HL-60/S4 treated with phorbol 12-myristate 13-acetate at 8.2 ng/mL for 4 days and 3 days (cell line): ENCODE data around the gene BMAL2.

Source experiments
- in situ Hi-C: fragments of 300-500 bp; cut with MboI; formaldehyde crosslinking; loops from 2 replicates; pipeline ENCODE4 v1.15.0; 2022; ENCODE audit warnings: low sequenced_read_pairs

BMAL2 gene

GRCh38 chr12:27316947-27317346, 15.7 kb upstream of the BMAL2 start:
- in situ Hi-C loops, result no loop called here

- in situ Hi-C loops, result no loop called here
Observed at GRCh38 chr12:27319409-27319808, 13.2 kb upstream of the BMAL2 start.

GRCh38 chr12:27319848-27320247, 12.8 kb upstream of the BMAL2 start:
- in situ Hi-C loops, result no loop called here

GRCh38 chr12:27324530-27324929, 8.1 kb upstream of the BMAL2 start:
- in situ Hi-C loops, result no loop called here

- in situ Hi-C loops, result no loop called here
Observed at GRCh38 chr12:27330846-27331245, 1.8 kb upstream of the BMAL2 start.

- in situ Hi-C loops, result no loop called here
Observed at GRCh38 chr12:27331291-27331926, 1.2 kb upstream of the BMAL2 start.

- in situ Hi-C loops, result no loop called here
Observed at GRCh38 chr12:27331927-27332324, 710 bp upstream of the BMAL2 start.

GRCh38 chr12:27332407-27332713, 276 bp upstream of the BMAL2 start:
- in situ Hi-C loops, result no loop called here

DNA sequence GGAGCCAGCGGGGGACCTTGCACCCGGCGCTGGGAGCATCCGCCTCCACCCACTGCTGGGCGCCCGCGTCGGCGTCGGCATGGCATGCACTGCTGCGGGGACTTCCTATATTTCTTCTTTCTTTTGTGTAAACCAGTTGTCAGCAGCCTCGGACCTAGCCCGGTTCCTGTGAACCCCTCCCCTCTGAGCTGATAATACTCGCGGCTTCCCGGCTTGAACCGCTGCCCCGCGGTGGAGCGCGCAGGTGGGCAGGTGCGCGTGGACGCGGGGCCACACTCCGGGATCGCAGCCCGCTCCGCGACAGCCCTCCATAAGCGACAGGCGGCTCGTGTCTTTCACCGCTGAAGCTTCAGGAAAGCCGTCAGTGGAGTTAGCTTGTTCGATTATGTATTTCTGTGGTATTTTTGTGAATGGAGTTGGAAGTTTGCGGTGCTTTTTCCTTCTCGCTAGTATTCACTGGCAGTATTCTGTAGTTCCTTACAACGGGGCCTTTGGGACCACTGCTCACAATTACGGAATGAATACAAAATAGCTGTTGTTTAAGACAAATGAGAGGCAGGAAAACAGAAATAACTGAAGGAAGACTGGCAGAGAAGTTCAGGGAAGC, 870 bp downstream of the BMAL2 start:
- in situ Hi-C loops, result no loop called here

DNA sequence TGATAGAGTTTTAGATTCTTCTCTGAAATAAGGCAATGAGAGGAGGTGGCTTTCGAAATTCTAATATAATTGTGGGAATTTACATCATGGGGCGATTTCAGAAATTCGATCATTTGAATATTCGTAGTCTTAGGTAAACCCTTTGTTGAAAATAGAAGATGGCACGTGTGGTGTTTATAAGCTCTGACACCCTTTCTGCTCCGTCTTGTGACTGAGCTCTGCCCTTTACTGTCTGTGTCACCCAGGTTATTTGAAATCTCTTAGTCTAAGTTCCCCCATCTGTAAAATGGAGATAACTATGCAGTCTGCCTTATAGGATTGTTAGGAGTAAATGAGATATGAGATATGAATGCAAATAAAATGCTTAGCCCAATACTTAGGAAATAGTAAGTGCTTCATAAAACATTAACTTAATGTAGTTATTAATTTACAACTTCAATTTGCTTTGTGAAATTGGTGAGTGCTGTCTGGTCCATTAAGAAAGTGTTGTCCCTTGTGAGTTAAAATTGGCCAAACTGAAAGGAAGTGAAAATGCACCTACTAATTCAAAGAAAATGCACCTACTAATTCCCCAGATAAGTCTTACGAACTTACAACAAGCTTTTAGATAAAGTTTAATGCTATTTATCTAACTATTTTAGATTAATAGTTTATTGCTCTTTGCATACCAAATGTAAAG, 1.5 kb downstream of the BMAL2 start:
- in situ Hi-C loops, result no loop called here

GRCh38 chr12:27334721-27335082, 2.1 kb downstream of the BMAL2 start:
- in situ Hi-C loops, result no loop called here

- in situ Hi-C loops, result no loop called here
Observed at GRCh38 chr12:27335364-27336281, 3.0 kb downstream of the BMAL2 start.

DNA sequence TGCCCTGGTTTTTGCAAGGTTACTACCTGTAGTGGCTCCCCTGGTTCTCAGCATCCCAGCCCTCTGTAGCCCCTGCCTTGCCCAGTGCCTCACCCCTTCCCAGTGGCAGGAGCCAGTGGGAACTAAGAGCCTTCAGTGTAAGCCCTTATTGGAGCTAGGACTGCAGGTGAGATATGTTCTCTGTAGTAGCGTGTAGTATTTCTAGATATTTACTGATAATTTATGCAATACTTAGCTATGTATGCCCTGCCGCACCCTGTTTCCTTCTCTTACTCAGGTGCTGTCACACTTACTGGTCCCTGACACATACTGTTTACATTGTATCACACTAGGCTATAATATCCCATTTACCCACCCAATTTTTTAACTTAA, 3.6 kb downstream of the BMAL2 start:
- in situ Hi-C loops, result no loop called here

GRCh38 chr12:27337376-27337775, 4.7 kb downstream of the BMAL2 start:
- in situ Hi-C loops, result no loop called here

GRCh38 chr12:27338473-27338872, 5.8 kb downstream of the BMAL2 start:
- in situ Hi-C loops, result no loop called here

DNA sequence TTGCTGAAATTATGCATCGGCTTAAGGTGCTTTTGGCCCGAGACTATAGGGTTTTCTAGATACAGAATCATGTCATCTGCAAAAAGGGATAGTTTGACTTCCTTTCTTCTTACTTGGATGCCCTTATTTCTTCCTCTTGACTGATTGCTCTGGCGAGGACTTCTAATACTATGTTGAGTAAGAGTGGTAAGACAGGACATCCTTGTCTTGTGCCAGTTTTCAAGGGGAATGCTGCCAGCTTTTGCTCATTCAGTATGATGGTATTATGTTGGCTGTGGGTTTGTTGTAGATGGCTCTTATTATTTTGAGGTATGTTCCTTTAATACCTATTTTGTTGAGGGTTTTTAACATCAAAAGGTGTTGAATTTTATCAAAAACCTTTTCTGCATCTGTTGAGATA, 8.3 kb downstream of the BMAL2 start:
- in situ Hi-C loops, result no loop called here

- in situ Hi-C loops, result no loop called here
Observed at GRCh38 chr12:27342536-27342935, 9.9 kb downstream of the BMAL2 start.

DNA sequence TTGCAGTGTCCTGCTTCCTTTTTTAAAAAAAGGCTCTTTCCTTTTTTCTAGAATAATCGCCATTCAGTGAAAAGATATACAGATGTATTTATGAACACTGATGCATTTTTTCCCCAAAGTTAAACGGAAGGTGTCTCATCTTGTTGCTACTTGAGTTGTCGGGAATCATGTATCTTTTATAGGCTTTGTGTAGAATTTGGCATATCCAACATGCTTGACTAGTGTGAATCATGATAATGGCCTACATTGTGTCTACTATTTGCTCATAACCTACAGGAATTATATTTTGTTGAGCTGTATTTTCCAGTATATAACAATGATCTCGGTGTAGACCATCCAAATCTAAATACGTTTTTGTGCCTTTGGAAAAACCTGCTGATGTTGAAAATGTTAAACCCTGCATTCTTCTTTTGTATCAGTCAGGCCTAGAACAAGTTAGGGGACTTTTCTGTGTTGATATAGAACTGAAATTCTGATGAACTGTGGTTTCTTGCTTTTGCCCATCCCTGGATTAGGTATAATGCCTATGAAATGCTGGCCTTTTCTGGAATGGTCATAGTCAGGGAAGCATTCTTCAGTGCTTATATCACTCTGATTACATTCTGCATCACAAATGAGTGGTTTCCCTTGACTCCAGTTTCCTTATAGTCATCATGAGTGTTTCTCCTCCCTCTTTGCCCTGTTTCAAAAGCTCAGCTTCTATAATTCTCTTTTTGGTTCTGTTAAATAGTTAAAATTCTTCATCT, 10.8 kb downstream of the BMAL2 start:
- in situ Hi-C loops, result no loop called here

DNA sequence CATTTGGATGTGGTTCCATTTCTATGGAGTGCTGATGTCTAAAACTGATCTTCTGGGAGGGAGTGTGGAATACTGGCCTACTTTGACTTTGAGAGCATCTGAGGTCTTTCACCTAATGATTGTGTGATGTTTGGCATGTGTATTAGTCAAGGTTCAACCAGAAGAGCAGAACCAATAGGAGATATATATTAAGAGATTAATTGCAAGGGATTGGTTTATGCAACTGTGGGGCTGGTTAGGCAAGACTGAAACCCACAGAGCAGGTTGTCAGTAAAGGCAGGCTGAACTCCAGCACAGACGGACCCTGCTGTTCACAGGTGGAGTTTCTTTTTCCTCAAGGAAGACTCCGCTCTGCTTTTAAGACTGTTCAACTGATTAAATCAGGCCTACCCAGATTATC, 11.6 kb downstream of the BMAL2 start:
- in situ Hi-C loops, result no loop called here

GRCh38 chr12:27344760-27345159, 12.1 kb downstream of the BMAL2 start:
- in situ Hi-C loops, result no loop called here

- in situ Hi-C loops, result no loop called here
Observed at GRCh38 chr12:27345376-27345775, 12.7 kb downstream of the BMAL2 start.
